Epidermal melanocyte (primary cell): ENCODE measurements around the gene ARHGEF10L.

Source experiments
- DNase-seq: peaks from one replicate; pipeline ENCODE4 v3.0.0; 2011; ENCODE audit warnings: low spot score; ENCODE audit not compliant: insufficient read length

The ARHGEF10L gene

GRCh38 chr1:17520473-17521319, 18.8 kb upstream of the ARHGEF10L start:
- DNase-seq = no peak

GRCh38 chr1:17521946-17522612, 17.4 kb upstream of the ARHGEF10L start:
- DNase-seq = no peak

GRCh38 chr1:17523321-17524041, 16.0 kb upstream of the ARHGEF10L start:
- no peak for DNase-seq

GRCh38 chr1:17524645-17525044, 14.9 kb upstream of the ARHGEF10L start:
- DNase-seq = no peak

GRCh38 chr1:17525996-17526686, 13.4 kb upstream of the ARHGEF10L start:
- no peak for DNase-seq

GRCh38 chr1:17527036-17527914, 12.2 kb upstream of the ARHGEF10L start:
- DNase-seq = no peak

GRCh38 chr1:17529381-17529780, 10.1 kb upstream of the ARHGEF10L start:
- DNase-seq = no peak

GRCh38 chr1:17531343-17531681, 8.2 kb upstream of the ARHGEF10L start:
- DNase-seq = no peak

GRCh38 chr1:17531682-17532487, 7.6 kb upstream of the ARHGEF10L start:
- peak; percentile 81 for DNase-seq

GRCh38 chr1:17533201-17533600, 6.3 kb upstream of the ARHGEF10L start:
- no peak for DNase-seq

GRCh38 chr1:17535300-17535936, 4.1 kb upstream of the ARHGEF10L start:
- DNase-seq = no peak

- DNase-seq = no peak
Observed at GRCh38 chr1:17538010-17538409, 1.5 kb upstream of the ARHGEF10L start.

- DNase-seq = peak; percentile 73
Observed at GRCh38 chr1:17538428-17539117, 925 bp upstream of the ARHGEF10L start.

GRCh38 chr1:17539118-17539476, 401 bp upstream of the ARHGEF10L start:
- DNase-seq = no peak

- DNase-seq = no peak
Observed at GRCh38 chr1:17540255-17541001, 930 bp downstream of the ARHGEF10L start.

GRCh38 chr1:17542645-17543044, 3.1 kb downstream of the ARHGEF10L start:
- no peak for DNase-seq

- no peak for DNase-seq
Observed at GRCh38 chr1:17544776-17545350, 5.4 kb downstream of the ARHGEF10L start.

- no peak for DNase-seq
Observed at GRCh38 chr1:17545356-17545755, 5.9 kb downstream of the ARHGEF10L start.
